ENCODE data around the gene RELT.

- TF ChIP-seq CTCF (IDR thresholded peaks at IDR 0.05) (no peak), POLR2A (IDR thresholded peaks at IDR 0.05) (no peak)
Observed at GRCh38 chr11:73387594-73388264, 11.5 kb downstream of the RELT start.

All from tibial nerve (tissue), 3 donors.